ENCODE results near the gene IRF2BPL. TPM values are rescaled to one million over a fixed set of nuclear protein-coding genes. Genes with fewer than 3 reads are reported as not detected.

IRF2BPL gene
- total and polyA plus RNA-seq, 2 experiments from 2014 or later, result 4.8 to 51.0 TPM

- H3K9me3 ChIP-seq (ENCODE audit: low read depth), result no peaks in the 10 kb centered on the region
- in situ Hi-C loops (cut with MboI), result no loop called here
- DNase-seq, result no peak
- no peaks in the 10 kb centered on the region for H4K20me1 ChIP-seq (ENCODE audit: insufficient read depth)
- peaks cover 7% of the 10 kb centered on the region; the same call in 1 of the 2 replicates for H3K4me1 ChIP-seq (ENCODE audit: insufficient read depth)
- no peak overlapping the region for H2AFZ ChIP-seq
- H3K36me3 ChIP-seq (ENCODE audit: low read depth), result no peaks in the 10 kb centered on the region
- H3K79me2 ChIP-seq (ENCODE audit: insufficient read depth), result no peaks in the 10 kb centered on the region
- no peak overlapping the region for H3K4me3 ChIP-seq
- H3K27ac ChIP-seq, result no peak overlapping the region
- H3K9me2 ChIP-seq (ENCODE audit: insufficient read depth), result no peaks in the 10 kb centered on the region
- H3F3A ChIP-seq (ENCODE audit: insufficient read depth), result no peaks in the 10 kb centered on the region
- WGBS, 2 experiments (ENCODE audit: low coverage in 1 of 2, low lambda C conversion rate in 2 of 2, missing lambda C conversion rate in 2 of 2), result 85 to 88% methylated on average over 7 to 8 of the region's 8 CpGs
- no peak overlapping the region for H3K9ac ChIP-seq
- TF ChIP-seq EZH2 (IDR thresholded peaks at IDR 0.05; ENCODE audit: insufficient read depth, poor library complexity, severe bottlenecking) (no peak), EZH2phosphoT487 (IDR thresholded peaks at IDR 0.05; ENCODE audit: insufficient read depth, low read depth) (no peak)
- H3K27me3 ChIP-seq (replicated peaks; ENCODE audit: insufficient read depth), result no peaks in the 10 kb centered on the region
- no peak overlapping the region for H3K4me2 ChIP-seq (ENCODE audit: unreplicated experiment)
Observed at GRCh38 chr14:76975051-76975450, 53.5 kb downstream of the IRF2BPL start.

Other genes starting within 250 kb of the IRF2BPL start
- gene ANGEL1, start 215.8 kb downstream of the IRF2BPL start, total RNA-seq (2014; rRNA removed; shearing (Covaris generic)), result 3.7 and 7.3 TPM in 2 replicates
- gene ANGEL1, start 215.8 kb downstream of the IRF2BPL start, polyA plus RNA-seq (2016; fragmentation: Nextera tagmentation; extraction: Ambion mirVana), result 4.9 TPM in 2 replicates
- not detected in 2 replicates for gene LRRC74A, start 202.3 kb downstream of the IRF2BPL start, total RNA-seq (2014; rRNA removed; shearing (Covaris generic))
- gene LRRC74A, start 202.3 kb downstream of the IRF2BPL start, polyA plus RNA-seq (2016; fragmentation: Nextera tagmentation; extraction: Ambion mirVana), result not detected in 2 replicates
- gene CIPC, start 69.5 kb upstream of the IRF2BPL start, total RNA-seq (2014; rRNA removed; shearing (Covaris generic)), result 10.8 and 14.4 TPM in 2 replicates
- 5.5 and 5.6 TPM in 2 replicates for gene CIPC, start 69.5 kb upstream of the IRF2BPL start, polyA plus RNA-seq (2016; fragmentation: Nextera tagmentation; extraction: Ambion mirVana)
- gene ZDHHC22, start 113.1 kb upstream of the IRF2BPL start, total RNA-seq (2014; rRNA removed; shearing (Covaris generic)), result not detected in 2 replicates
- gene ZDHHC22, start 113.1 kb upstream of the IRF2BPL start, polyA plus RNA-seq (2016; fragmentation: Nextera tagmentation; extraction: Ambion mirVana), result not detected in 2 replicates
- not detected in 2 replicates for gene TMEM63C, start 153.1 kb upstream of the IRF2BPL start, total RNA-seq (2014; rRNA removed; shearing (Covaris generic))
- not detected in 2 replicates for gene TMEM63C, start 153.1 kb upstream of the IRF2BPL start, polyA plus RNA-seq (2016; fragmentation: Nextera tagmentation; extraction: Ambion mirVana)
- not detected in 2 replicates for gene NGB, start 242.5 kb upstream of the IRF2BPL start, total RNA-seq (2014; rRNA removed; shearing (Covaris generic))
- gene NGB, start 242.5 kb upstream of the IRF2BPL start, polyA plus RNA-seq (2016; fragmentation: Nextera tagmentation; extraction: Ambion mirVana), result not detected in 2 replicates

Data from GM23248 (cell line).